ENCODE data around the gene GAD2.

GRCh38 chr10:26214004-26214403 lies 2.6 kb upstream of the GAD2 start:
- TF ChIP-seq, protein P1, sequence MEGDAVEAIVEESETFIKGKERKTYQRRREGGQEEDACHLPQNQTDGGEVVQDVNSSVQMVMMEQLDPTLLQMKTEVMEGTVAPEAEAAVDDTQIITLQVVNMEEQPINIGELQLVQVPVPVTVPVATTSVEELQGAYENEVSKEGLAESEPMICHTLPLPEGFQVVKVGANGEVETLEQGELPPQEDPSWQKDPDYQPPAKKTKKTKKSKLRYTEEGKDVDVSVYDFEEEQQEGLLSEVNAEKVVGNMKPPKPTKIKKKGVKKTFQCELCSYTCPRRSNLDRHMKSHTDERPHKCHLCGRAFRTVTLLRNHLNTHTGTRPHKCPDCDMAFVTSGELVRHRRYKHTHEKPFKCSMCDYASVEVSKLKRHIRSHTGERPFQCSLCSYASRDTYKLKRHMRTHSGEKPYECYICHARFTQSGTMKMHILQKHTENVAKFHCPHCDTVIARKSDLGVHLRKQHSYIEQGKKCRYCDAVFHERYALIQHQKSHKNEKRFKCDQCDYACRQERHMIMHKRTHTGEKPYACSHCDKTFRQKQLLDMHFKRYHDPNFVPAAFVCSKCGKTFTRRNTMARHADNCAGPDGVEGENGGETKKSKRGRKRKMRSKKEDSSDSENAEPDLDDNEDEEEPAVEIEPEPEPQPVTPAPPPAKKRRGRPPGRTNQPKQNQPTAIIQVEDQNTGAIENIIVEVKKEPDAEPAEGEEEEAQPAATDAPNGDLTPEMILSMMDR (IDR thresholded peaks at IDR 0.05; ENCODE audit: low read depth, low read length): no peak
- TF ChIP-seq EZH2phosphoT487 (IDR thresholded peaks at IDR 0.05; ENCODE audit: low read depth): no peak
